NCI-H146 (cell line): Measurements from ENCODE around the gene ABL1.
"Not testable (repeated sequence)": the region's sequence is repeated elsewhere in the genome, so short reads cannot be mapped to it uniquely, and the experiment has no call there.

Experiments used
- DNase-seq: peaks from one replicate; lab custom pipeline; 2025; lab: John Stamatoyannopoulos, UW

Gene ABL1

GRCh38 chr9:130834371-130835336 is at the start of gene ABL1:
ABL1 (plus strand) TSS chr9:130835254; CDS start chr9:130835447, 193 bp downstream.
- DNase-seq, result peak; percentile 61

- DNase-seq, result no peak
Observed at GRCh38 chr9:130785940-130786508, 49.0 kb upstream of the ABL1 start.

GRCh38 chr9:130786526-130786925 is 48.5 kb upstream of the ABL1 start:
- DNase-seq, result no peak

- no peak for DNase-seq
Observed at GRCh38 chr9:130789747-130790672, 45.0 kb upstream of the ABL1 start.

- DNase-seq, result no peak
Observed at GRCh38 chr9:130791303-130791894, 43.7 kb upstream of the ABL1 start.

GRCh38 chr9:130793589-130793988 is 41.5 kb upstream of the ABL1 start:
- no peak for DNase-seq

- not testable (repeated sequence) for DNase-seq
Observed at GRCh38 chr9:130794021-130794420, 41.0 kb upstream of the ABL1 start.

- not testable (repeated sequence) for DNase-seq
Observed at GRCh38 chr9:130794423-130794822, 40.6 kb upstream of the ABL1 start.

- no peak for DNase-seq
Observed at GRCh38 chr9:130794923-130795495, 40.0 kb upstream of the ABL1 start.

- not testable (repeated sequence) for DNase-seq
Observed at GRCh38 chr9:130803116-130803515, 31.9 kb upstream of the ABL1 start.

GRCh38 chr9:130805510-130806326 is 29.3 kb upstream of the ABL1 start:
- DNase-seq, result no peak

GRCh38 chr9:130806327-130806716 is 28.7 kb upstream of the ABL1 start:
- DNase-seq, result no peak

- DNase-seq, result no peak
Observed at GRCh38 chr9:130810609-130811136, 24.4 kb upstream of the ABL1 start.

GRCh38 chr9:130815242-130815808 is 19.7 kb upstream of the ABL1 start:
- no peak for DNase-seq

GRCh38 chr9:130817914-130818313 is 17.1 kb upstream of the ABL1 start:
- no peak for DNase-seq

GRCh38 chr9:130820135-130820738 is 14.8 kb upstream of the ABL1 start:
- no peak for DNase-seq

GRCh38 chr9:130823435-130823834 is 11.6 kb upstream of the ABL1 start:
- DNase-seq, result no peak

GRCh38 chr9:130824079-130824478 is 11.0 kb upstream of the ABL1 start:
- DNase-seq, result no peak

GRCh38 chr9:130824643-130825350 is 10.3 kb upstream of the ABL1 start:
- peak; percentile 52 for DNase-seq
